ENCODE measurements around the gene PTPRM.
"Not testable (repeated sequence)": the region's sequence is repeated elsewhere in the genome, so short reads cannot be mapped to it uniquely, and the experiment has no call there.

PTPRM gene

GRCh38 chr18:7940971-7941370, 373.9 kb downstream of the PTPRM start:
- no peak overlapping the region for H3K4me3 ChIP-seq (ENCODE audit: low read length)
- DNase-seq (ENCODE audit: low read depth, low spot score), result no peak

GRCh38 chr18:7941533-7941932, 374.4 kb downstream of the PTPRM start:
- no peak for DNase-seq (ENCODE audit: low read depth, low spot score)

GRCh38 chr18:7945882-7946281, 378.8 kb downstream of the PTPRM start:
- no peak overlapping the region for H3K4me3 ChIP-seq (ENCODE audit: low read length)
- DNase-seq (ENCODE audit: low read depth, low spot score), result no peak

More at GRCh38 chr18:7941533-7941932, 374.4 kb downstream of the PTPRM start:
- H3K4me3 ChIP-seq (ENCODE audit: low read length), result no peak overlapping the region

- no peak for DNase-seq (ENCODE audit: low read depth, low spot score)
- no peak overlapping the region for H3K4me3 ChIP-seq (ENCODE audit: low read length)
Observed at GRCh38 chr18:7946734-7947377, 379.7 kb downstream of the PTPRM start.

GRCh38 chr18:7950380-7951136, 383.4 kb downstream of the PTPRM start:
- no peak overlapping the region for H3K4me3 ChIP-seq (ENCODE audit: low read length)
- DNase-seq (ENCODE audit: low read depth, low spot score), result no peak

- H3K4me3 ChIP-seq (ENCODE audit: low read length), result no peak overlapping the region
- DNase-seq (ENCODE audit: low read depth, low spot score), result no peak
Observed at GRCh38 chr18:7953095-7953958, 386.2 kb downstream of the PTPRM start.

- DNase-seq (ENCODE audit: low read depth, low spot score), result no peak
- H3K4me3 ChIP-seq (ENCODE audit: low read length), result no peak overlapping the region
Observed at GRCh38 chr18:7954238-7954637, 387.1 kb downstream of the PTPRM start.

GRCh38 chr18:7955175-7955574, 388.1 kb downstream of the PTPRM start:
- no peak overlapping the region for H3K4me3 ChIP-seq (ENCODE audit: low read length)
- no peak for DNase-seq (ENCODE audit: low read depth, low spot score)

GRCh38 chr18:7957297-7957696, 390.2 kb downstream of the PTPRM start:
- H3K4me3 ChIP-seq (ENCODE audit: low read length), result no peak overlapping the region
- no peak for DNase-seq (ENCODE audit: low read depth, low spot score)

- H3K4me3 ChIP-seq (ENCODE audit: low read length), result no peak overlapping the region
- no peak for DNase-seq (ENCODE audit: low read depth, low spot score)
Observed at GRCh38 chr18:7958081-7958896, 391.2 kb downstream of the PTPRM start.

- no peak overlapping the region for H3K4me3 ChIP-seq (ENCODE audit: low read length)
- no peak for DNase-seq (ENCODE audit: low read depth, low spot score)
Observed at GRCh38 chr18:7958897-7959146, 391.7 kb downstream of the PTPRM start.

GRCh38 chr18:7966682-7967081, 399.6 kb downstream of the PTPRM start:
- DNase-seq (ENCODE audit: low read depth, low spot score); H3K4me3 ChIP-seq (ENCODE audit: low read length): not testable (repeated sequence)

GRCh38 chr18:7974200-7974874, 407.2 kb downstream of the PTPRM start:
- H3K4me3 ChIP-seq (ENCODE audit: low read length), result no peak overlapping the region
- DNase-seq (ENCODE audit: low read depth, low spot score), result no peak

GRCh38 chr18:7977897-7978296, 410.8 kb downstream of the PTPRM start:
- no peak overlapping the region for H3K4me3 ChIP-seq (ENCODE audit: low read length)
- DNase-seq (ENCODE audit: low read depth, low spot score), result no peak

GRCh38 chr18:7978834-7979233, 411.7 kb downstream of the PTPRM start:
- H3K4me3 ChIP-seq (ENCODE audit: low read length), result no peak overlapping the region
- no peak for DNase-seq (ENCODE audit: low read depth, low spot score)

- DNase-seq (ENCODE audit: low read depth, low spot score), result no peak
- H3K4me3 ChIP-seq (ENCODE audit: low read length), result no peak overlapping the region
Observed at GRCh38 chr18:7979714-7980113, 412.6 kb downstream of the PTPRM start.

GRCh38 chr18:7980136-7980535, 413.0 kb downstream of the PTPRM start:
- peak; percentile 24 for DNase-seq (ENCODE audit: low read depth, low spot score)
- H3K4me3 ChIP-seq (ENCODE audit: low read length), result no peak overlapping the region

GRCh38 chr18:7980656-7981055, 413.5 kb downstream of the PTPRM start:
- no peak overlapping the region for H3K4me3 ChIP-seq (ENCODE audit: low read length)

GRCh38 chr18:7982216-7982615, 415.1 kb downstream of the PTPRM start:
- DNase-seq (ENCODE audit: low read depth, low spot score), result no peak

More at GRCh38 chr18:7980656-7981055, 413.5 kb downstream of the PTPRM start:
- DNase-seq (ENCODE audit: low read depth, low spot score), result no peak

More at GRCh38 chr18:7982216-7982615, 415.1 kb downstream of the PTPRM start:
- no peak overlapping the region for H3K4me3 ChIP-seq (ENCODE audit: low read length)
